NCI-H2171 (cell line): ENCODE measurements around the gene LMO7.
"Not testable (repeated sequence)": the region's sequence is repeated elsewhere in the genome, so short reads cannot be mapped to it uniquely, and the experiment has no call there.

ENCODE experiments used
- DNase-seq: peaks from one replicate; lab custom pipeline; 2025; lab: John Stamatoyannopoulos, UW

The LMO7 gene

DNA sequence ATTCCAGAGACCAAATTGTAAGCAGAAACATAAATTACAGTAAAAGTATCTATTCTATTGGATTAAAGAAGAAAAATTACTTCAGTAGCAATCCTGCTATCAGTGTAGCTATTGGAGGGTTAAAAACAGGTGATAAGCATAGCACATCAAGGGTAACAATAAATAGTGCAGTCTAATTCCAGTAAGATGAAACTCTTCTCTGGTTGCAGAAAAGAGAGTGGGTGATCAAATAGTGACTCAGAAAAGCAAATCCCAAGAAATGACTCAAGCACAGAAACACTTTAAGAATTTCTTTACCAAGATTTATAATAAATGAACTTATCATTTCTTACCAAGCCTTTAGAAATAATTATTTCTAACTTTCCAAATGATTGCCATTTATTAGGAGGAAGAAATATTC is 135.7 kb downstream of the LMO7 start:
- no peak for DNase-seq

- no peak for DNase-seq
Observed at GRCh38 chr13:75774176-75774575, 138.0 kb downstream of the LMO7 start.

DNA sequence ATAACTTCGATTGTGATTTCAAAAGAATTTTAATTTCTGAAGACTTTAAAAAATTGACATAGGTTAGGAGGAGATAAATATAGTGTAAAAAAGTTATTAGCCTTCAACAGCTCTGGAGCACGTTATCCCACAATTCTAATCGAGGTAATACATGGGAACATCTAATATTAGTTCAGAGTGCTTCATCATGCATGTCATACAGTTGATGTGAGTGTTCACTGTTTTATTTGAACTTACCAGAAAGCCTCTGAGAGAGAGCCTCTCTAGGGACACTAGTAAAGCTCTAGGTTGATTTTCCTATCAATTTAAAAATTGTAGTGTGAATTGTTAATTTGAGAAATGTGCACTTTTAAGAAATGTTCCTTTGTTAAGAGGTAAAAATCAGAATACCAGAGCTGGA is 140.4 kb downstream of the LMO7 start:
- no peak for DNase-seq

DNA sequence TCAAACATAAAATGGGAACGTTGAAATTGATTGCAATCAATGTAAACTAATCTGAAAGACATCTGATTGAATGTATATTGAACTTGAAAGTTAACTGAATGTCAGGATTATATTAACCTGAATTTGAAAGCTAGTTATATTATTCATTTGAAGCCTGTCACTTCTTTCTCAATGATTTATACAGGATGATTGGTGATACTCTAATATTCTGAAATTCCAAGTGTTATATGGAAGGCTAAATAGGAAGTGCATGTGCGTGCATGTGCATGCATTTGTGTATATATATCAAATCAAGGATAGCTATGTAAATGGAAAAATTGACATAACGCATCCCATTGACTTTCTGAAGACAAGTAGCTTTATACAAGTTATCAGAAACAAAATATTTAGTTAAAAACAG is 143.3 kb downstream of the LMO7 start:
- DNase-seq = no peak

DNA sequence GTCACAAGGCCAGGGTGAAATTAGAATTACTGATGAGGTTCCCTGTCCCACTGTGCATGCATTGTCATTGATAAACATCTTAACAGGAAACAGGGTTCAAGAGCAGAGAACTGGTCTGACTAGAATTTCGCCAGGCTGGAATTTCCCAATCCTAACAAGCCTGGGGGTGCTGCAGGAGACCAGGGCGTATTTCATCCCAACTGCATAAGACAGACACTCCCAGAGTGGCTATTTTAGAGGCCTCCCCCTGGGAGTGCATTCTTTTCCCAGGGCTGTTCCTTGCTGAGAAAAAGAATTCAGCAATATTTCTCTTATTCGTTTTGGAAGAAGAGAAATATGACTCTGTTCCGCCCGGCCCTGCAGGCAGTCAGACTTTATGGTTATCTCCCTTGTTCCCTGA is 144.0 kb downstream of the LMO7 start:
- not testable (repeated sequence) for DNase-seq

GRCh38 chr13:75782985-75783384 is 146.9 kb downstream of the LMO7 start:
- DNase-seq = no peak

DNA sequence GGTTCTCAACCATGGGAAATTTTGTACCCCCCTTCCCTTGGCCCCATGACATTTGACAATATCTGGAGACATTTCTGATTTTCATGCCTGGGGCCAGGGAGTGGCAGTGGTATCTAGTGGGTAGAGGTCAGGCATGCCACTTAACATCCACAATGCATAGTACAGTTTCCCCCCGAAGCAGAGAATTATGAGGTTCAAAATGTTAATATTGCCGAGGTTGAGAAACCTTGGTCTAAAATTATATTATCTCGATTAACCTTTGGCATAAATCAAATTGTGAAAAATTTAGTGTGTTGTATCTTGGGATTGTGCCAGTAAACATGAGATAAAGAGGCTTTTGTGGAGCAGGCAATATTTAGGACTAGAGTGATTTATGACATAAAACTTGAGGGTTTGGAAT is 147.9 kb downstream of the LMO7 start:
- no peak for DNase-seq

- DNase-seq = no peak
Observed at GRCh38 chr13:75785130-75785529, 149.0 kb downstream of the LMO7 start.

DNA sequence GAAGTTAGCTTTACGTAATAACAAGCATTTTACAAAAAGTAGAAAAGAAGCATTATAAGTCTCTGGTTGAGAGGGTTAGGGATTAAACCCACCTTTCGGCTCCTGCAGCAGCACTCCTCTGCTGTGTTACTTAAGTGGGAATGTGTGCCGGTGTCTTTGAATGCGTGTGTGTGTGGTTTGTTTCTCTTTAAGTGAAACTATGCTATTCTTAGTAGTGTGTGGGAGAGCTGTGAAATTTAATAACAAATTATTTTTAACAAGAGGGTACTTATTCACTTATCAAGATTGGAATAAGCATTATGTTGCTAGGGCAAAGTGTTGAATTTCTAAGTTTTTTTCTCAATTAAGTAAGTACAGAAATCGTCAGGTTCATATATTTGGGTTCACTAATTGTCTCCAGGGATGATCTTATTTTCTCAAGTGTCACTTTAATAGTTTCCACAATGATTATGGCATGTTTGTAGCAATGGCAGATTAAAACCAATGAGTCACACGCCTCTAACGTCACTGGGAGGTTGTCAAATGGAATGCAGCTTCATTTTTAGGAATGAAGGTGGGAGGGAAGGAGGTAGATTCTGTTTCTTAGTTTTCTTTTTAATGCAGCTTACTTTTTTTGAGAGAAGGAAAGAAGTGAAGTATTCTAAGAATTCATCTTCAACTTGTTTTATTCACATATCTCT is 151.3 kb downstream of the LMO7 start:
- no peak for DNase-seq

GRCh38 chr13:75788481-75788981 is 152.4 kb downstream of the LMO7 start:
- DNase-seq = no peak

GRCh38 chr13:75789451-75790197 is 153.5 kb downstream of the LMO7 start:
- no peak for DNase-seq

DNA sequence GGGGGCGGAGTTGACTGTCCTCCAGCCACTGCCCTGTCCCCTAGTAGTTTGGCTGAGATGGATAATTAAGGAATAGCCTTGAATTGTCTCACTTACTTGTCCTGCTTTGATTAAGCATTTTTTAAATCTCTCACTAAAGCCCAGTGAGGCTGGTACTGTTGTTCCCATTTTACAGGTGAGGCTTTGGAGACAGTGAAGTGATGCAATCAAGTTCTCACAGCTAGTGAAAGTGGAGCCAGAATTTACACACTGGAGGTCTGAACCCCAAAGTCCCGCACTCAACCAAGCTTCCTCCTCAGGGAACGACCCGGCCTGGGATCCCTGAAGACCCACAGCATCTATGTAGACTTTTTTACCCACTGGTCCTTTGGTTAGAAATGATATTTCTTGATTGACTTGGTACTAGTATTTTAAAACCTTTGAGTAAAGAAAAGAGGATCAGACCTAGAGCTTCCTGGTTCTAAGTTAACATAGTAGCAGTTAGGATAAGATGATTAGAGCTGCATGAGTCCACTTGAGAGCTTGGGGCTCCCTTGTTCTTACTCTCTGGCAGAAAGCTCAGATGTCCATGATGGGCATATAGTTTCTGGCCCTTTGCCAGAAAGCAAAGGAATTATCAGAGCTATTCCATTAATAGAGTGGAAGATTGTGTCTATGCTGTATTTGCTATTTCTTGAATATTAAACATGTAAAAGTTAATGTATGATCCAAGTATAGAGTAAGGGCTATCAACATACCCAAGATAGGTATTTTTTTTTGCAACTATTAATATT is 154.3 kb downstream of the LMO7 start:
- DNase-seq = no peak

- DNase-seq = no peak
Observed at GRCh38 chr13:75792526-75793187, 156.5 kb downstream of the LMO7 start.

GRCh38 chr13:75793188-75793567 is 157.0 kb downstream of the LMO7 start:
- DNase-seq = not testable (repeated sequence)

DNA sequence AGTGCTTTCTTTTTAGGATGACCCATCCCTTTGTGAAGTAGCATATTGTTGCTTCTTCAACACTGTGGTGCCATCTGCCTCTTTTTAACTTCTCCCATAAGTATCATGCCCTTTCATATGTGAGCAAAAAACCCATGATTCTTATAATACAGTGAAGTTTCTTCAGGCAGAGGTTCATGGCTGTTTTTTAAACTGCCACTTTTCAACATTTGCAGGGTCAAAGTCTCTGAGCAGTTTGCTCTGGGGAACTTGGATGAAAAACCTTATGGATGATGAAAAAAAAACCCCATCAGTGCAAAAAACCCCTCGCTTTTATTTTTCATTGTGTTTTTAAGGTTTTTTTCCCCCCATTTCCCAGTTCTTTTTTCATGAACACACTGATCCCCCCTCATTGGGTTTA is 158.5 kb downstream of the LMO7 start:
- no peak for DNase-seq

DNA sequence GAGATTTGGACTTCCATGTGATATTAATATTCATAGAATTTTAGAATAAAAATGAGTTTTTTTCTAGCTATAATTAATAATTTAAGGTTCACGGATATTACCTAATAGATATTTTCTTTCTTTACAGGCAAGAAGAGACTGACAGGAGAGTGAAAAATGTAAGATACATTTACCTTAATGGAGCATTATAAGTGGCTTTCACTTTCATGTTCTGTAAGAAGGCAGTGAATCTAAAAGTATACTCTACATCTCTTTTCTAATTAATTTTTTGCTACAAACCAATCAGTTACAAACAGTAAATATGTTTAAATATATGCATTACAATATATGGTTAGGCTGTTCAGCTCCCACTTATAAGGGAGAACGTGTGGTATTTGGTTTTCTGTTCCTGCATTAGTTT is 159.1 kb downstream of the LMO7 start:
- no peak for DNase-seq

GRCh38 chr13:75796825-75797224 is 160.7 kb downstream of the LMO7 start:
- DNase-seq = no peak

DNA sequence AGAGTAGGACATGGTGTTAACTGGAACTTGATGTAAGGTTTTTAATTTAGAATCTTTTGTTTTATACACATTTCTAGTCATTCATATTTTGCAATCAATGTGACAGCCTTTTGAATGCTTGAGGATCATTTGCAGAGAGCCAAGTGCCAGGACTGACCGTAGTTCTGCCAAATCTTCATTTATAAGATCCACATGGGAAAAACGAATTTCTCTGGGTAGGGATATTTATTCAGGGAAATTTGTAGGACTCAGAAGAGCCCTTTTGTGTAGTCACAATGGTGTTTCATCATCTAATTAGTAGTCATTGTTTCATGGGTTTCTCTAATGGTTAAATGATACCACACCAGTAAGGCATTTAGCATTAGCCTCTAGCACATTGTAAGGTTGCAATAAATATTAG is 161.1 kb downstream of the LMO7 start:
- no peak for DNase-seq

GRCh38 chr13:75797719-75798118 is 161.6 kb downstream of the LMO7 start:
- DNase-seq = no peak

DNA sequence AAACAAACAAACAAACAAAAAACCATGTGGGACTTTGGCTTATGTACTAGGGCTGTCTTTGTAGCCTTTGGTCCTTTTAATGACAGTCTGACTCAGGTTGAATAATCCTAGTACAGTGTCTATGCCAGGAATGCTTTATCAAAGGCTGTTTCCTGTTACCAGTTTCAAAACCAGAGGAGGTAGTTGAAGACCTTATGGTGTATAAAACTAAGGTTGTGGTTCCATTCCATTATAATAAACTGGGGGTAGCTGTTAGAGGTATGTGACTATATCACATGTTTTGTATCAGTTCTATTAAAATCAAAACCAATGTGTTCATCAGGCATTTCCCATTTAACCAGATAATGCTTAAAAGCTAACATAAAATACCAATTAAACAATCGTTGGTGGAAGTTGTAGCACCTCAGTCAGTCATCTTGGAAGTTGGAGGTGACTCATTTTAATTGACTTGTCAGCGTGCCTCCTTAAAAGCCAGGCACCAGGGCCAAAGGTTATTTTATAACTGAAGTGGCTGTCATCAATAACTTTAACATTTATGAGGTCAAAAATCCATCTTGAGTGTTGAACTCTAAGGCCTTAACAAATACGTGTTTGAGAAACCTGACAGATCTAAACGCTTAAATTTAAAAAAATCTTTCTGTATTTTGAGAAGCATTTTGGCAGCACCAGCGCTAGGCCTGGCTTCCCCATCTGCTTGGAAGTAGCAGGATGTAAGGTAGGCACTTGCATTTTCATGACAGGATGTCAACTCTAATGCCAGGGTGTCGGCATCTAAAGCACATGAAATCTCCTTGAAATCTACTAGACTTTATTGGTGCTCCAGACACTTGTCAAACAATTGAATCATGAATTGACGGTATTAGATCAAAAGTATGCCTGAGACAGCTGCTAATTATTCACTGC is 162.5 kb downstream of the LMO7 start:
- DNase-seq = no peak

DNA sequence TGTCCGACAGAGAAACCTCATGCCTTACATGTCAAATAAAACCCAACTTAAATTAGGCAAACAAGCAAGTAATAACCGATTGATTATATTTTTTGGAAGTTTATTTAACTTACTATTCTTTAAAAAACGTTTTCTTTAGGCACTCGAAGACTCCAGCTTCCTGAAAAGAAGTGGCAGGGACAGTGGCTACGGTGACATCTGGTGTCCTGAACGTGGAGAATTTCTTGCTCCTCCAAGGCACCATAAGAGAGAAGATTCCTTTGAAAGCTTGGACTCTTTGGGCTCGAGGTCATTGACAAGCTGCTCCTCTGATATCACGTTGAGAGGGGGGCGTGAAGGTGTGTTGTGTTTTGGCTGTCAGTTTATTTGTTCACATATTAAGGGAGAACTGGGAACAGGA is 164.4 kb downstream of the LMO7 start:
- no peak for DNase-seq
